Ishikawa (cell line): ENCODE results near the gene NFRKB.

Experiments used
- CEBPB ChIP-seq: IDR thresholded peaks from 2 replicates; pipeline ENCODE4 v1.6.1; 2012
- CREB1 ChIP-seq: IDR thresholded peaks from 2 replicates; pipeline ENCODE4 v1.6.1; 2012; ENCODE audit warnings: low read depth
- EGR1 ChIP-seq: IDR thresholded peaks from 2 replicates; pipeline ENCODE4 v1.6.1; 2012
- EP300 ChIP-seq: IDR thresholded peaks from 2 replicates; pipeline ENCODE4 v1.6.1; 2012; ENCODE audit warnings: borderline replicate concordance
- FOXM1 ChIP-seq: IDR thresholded peaks from 2 replicates; pipeline ENCODE4 v1.6.1; 2012; ENCODE audit warnings: low read depth, borderline replicate concordance
- NFIC ChIP-seq: IDR thresholded peaks from 2 replicates; pipeline ENCODE4 v1.6.1; 2012
- RAD21 ChIP-seq: IDR thresholded peaks from 2 replicates; pipeline ENCODE4 v1.6.1; 2012; ENCODE audit warnings: low read depth
- TAF1 ChIP-seq: IDR thresholded peaks from 2 replicates; pipeline ENCODE4 v1.6.1; 2012; ENCODE audit warnings: low read depth, mild to moderate bottlenecking
- TCF12 ChIP-seq: IDR thresholded peaks from 2 replicates; pipeline ENCODE4 v1.6.1; 2012; ENCODE audit warnings: low read depth
- TEAD4 ChIP-seq: IDR thresholded peaks from 2 replicates; pipeline ENCODE4 v1.6.1; 2012
- YY1 ChIP-seq: IDR thresholded peaks from 2 replicates; pipeline ENCODE4 v1.6.1; 2012; ENCODE audit warnings: low read depth
- ZBTB7A ChIP-seq: IDR thresholded peaks from 2 replicates; pipeline ENCODE4 v1.6.1; 2012; ENCODE audit warnings: low read depth
- TF ChIP-seq, protein P1 (sequence below): IDR thresholded peaks from 2 replicates; pipeline ENCODE4 v1.6.1; 2012; ENCODE audit warnings: low read depth, mild to moderate bottlenecking
- TF ChIP-seq, protein P2 (sequence below): IDR thresholded peaks from 2 replicates; pipeline ENCODE4 v1.6.1; 2012
- TF ChIP-seq, protein P3 (sequence below): IDR thresholded peaks from 2 replicates; pipeline ENCODE4 v1.6.1; 2012

Gene NFRKB

DNA sequence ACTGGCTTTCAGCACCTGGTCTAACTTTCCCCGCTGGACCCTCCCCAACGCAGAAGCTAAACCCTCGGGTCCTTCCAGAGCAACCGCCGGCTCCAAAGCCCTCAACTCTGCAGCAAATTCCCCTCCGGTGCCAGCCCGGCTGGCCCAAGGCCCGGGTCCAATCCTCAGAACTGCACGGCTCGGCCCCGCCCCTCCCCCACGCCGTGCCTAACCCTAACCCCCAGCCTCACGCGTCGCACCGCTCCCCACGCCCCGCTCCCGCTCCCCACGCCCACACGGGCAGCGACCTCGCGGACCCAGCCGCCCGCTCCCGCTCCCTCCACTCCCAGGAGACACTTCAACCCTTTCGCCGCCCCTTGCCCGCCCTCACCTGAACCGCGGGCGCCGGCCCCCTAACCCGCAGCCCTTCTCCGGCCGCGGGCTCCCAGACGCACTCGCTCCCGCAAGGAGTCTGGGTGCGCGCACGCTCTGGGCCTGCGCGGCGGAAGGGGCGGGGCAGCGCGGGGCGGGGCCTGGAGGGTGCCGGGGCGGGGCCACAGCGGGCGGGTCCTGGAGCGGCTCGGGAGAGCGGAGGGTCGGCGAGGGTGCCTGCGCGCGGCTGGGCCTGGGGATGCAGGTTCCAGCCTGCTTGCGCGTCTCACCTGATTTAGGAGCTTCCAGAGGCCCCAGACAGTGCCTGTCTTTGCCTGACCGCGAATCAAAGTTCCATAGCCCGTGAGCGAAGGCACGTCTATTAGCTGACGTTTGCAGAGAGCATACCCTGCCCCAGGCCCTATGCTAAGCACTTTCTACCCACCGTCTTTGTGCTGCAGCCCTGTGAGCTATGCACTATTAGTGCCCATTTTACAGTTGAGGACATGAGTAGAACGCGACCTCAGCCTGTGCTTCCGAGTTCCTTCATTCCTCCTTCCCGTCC lies at the start of gene NFRKB:
Gene NFRKB, minus strand, starts transcription at position 453 of the 916 bp plus-strand sequence. CDS start 2,729 bp downstream, outside the sequence.
- peak; percentile 80 for TF ChIP-seq ZBTB7A
- no peak for TF ChIP-seq EP300
- peak; percentile 70; the same call in 1 of the 2 replicates for TF ChIP-seq TAF1

DNA sequence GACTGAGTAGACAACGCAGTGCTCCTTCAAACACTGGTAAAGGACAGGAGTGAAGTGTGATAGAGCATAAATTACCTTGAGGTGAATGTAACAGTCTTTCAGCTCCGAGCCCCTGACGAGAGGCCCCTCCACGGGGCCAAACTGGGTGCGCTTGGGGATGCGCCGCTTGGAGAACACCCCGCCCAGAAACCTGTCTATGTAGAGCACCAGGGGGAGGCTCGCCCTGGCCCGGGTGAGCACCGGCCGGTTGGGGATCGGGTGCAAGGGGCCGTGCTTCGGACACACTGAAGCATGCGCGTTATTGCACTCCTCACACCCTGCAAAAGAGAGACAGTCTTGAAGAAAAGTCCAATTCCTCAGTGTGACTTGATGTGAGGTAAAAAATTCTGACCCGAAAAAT lies 49.3 kb upstream of the NFRKB start:
- no peak for TF ChIP-seq NFIC
- no peak for TF ChIP-seq CREB1
- TF ChIP-seq ZBTB7A = no peak
- TF ChIP-seq EP300 = no peak
- TF ChIP-seq EGR1 = no peak
- TF ChIP-seq TCF12 = no peak
- TF ChIP-seq, protein P1, sequence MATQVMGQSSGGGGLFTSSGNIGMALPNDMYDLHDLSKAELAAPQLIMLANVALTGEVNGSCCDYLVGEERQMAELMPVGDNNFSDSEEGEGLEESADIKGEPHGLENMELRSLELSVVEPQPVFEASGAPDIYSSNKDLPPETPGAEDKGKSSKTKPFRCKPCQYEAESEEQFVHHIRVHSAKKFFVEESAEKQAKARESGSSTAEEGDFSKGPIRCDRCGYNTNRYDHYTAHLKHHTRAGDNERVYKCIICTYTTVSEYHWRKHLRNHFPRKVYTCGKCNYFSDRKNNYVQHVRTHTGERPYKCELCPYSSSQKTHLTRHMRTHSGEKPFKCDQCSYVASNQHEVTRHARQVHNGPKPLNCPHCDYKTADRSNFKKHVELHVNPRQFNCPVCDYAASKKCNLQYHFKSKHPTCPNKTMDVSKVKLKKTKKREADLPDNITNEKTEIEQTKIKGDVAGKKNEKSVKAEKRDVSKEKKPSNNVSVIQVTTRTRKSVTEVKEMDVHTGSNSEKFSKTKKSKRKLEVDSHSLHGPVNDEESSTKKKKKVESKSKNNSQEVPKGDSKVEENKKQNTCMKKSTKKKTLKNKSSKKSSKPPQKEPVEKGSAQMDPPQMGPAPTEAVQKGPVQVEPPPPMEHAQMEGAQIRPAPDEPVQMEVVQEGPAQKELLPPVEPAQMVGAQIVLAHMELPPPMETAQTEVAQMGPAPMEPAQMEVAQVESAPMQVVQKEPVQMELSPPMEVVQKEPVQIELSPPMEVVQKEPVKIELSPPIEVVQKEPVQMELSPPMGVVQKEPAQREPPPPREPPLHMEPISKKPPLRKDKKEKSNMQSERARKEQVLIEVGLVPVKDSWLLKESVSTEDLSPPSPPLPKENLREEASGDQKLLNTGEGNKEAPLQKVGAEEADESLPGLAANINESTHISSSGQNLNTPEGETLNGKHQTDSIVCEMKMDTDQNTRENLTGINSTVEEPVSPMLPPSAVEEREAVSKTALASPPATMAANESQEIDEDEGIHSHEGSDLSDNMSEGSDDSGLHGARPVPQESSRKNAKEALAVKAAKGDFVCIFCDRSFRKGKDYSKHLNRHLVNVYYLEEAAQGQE = no peak
- TF ChIP-seq CEBPB = no peak

DNA sequence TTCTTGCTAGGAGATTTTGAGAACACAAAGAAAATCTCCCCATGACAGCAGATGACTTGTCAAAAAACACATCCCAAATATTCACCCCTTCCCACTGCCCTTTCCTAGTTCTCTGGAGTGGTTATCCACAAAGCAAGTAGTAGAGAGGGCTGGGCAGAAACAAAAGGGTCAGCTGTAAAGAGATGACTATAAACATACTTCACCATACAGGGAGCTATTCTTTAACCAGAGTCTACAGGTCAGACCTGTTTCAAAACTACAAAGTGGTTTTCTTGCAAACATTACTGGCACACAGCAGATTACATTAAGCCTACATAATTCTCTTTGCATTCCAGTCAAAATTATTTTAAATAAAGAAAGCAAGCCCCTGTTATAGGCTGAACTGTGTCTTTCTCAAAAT lies 47.7 kb upstream of the NFRKB start:
- TF ChIP-seq CREB1 = no peak
- no peak for TF ChIP-seq RAD21
- TF ChIP-seq NFIC = no peak
- no peak for TF ChIP-seq EGR1
- TF ChIP-seq TCF12 = no peak

DNA sequence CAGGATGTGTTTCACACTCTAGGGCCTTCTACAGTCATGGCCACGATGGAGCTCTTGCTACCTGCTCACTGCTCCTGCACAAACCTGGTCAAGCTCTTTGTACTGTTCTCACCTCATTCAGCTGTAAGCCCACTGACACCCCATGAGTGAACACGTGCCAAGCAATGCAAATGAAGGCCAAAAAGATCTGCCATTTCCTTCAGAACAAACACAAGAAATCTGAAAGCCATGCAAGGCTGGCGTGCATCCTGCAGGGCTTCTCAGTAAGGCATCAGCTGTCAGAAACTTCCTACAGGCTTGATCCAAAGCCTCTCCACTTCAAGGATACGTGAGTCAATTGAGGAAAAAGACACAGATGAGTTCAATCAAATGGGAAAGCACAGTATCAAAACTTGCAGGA lies 44.1 kb upstream of the NFRKB start:
- TF ChIP-seq RAD21 = no peak
- TF ChIP-seq FOXM1 = no peak
- TF ChIP-seq YY1 = no peak
- TF ChIP-seq CREB1 = no peak
- TF ChIP-seq, protein P2, sequence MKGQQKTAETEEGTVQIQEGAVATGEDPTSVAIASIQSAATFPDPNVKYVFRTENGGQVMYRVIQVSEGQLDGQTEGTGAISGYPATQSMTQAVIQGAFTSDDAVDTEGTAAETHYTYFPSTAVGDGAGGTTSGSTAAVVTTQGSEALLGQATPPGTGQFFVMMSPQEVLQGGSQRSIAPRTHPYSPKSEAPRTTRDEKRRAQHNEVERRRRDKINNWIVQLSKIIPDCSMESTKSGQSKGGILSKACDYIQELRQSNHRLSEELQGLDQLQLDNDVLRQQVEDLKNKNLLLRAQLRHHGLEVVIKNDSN = no peak
- TF ChIP-seq, protein P3, sequence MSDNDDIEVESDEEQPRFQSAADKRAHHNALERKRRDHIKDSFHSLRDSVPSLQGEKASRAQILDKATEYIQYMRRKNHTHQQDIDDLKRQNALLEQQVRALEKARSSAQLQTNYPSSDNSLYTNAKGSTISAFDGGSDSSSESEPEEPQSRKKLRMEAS = no peak

DNA sequence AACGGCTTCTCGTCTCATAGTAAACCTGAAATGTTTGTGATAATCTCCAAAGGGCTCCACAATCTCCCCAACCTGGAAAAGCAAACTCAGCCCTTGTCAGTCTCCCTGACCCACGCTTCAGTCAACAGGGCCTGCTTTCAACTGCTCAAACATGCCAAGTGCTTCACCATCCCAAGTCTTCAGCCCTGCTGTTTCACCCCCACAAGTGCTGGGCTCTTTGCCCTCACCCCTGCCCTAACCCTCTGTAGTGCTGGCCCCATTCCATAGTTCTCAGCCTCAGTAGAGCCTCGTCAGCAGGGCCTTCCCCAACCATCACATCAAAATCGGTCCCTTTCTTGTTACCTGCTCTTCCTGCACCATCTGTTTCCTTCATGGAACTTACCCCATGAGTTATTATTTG lies 43.4 kb upstream of the NFRKB start:
- TF ChIP-seq RAD21 = no peak
- TF ChIP-seq, protein P2 = no peak
- no peak for TF ChIP-seq CREB1
- no peak for TF ChIP-seq TAF1
- TF ChIP-seq YY1 = no peak
- TF ChIP-seq EGR1 = no peak
- no peak for TF ChIP-seq CEBPB
- TF ChIP-seq ZBTB7A = no peak
- no peak for TF ChIP-seq FOXM1
- TF ChIP-seq NFIC = no peak
- no peak for TF ChIP-seq TEAD4
- TF ChIP-seq, protein P3 = no peak
- TF ChIP-seq EP300 = no peak
- TF ChIP-seq, protein P1 = no peak
- no peak for TF ChIP-seq TCF12

DNA sequence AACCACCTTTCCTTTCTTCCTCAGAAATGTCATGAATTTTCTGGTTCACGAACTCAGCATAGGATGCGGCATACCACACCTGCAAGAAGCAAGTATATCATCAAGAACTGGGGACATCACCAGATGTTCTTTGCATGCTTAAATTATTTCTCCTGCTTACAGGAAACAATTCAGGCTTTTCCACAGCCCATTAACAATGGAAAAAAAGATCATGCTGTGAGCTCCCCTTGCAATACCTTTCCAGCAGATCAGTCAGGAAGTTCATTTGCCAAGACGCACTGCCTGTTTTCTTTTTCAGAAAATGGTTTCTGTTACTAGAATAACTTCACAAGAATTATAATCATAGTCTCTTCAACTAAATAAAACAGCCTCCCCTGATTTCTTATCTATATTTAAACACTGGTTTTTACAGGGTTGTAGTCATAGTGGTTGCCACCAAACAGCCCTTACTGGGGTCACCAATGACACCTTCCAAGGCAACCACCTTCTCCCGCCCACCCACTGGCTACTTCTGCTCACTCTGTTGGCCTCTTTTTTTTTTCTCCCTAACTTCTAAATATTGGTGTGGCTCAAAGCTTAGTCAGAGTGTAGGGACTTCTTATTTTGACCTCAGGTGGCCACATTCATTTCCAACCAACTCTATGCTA lies 42.3 kb upstream of the NFRKB start:
- TF ChIP-seq ZBTB7A (no peak), TEAD4 (peak; percentile 78), TCF12 (peak; percentile 93), CEBPB (peak; percentile 62), FOXM1 (peak; percentile 74; the same call in 1 of the 2 replicates), EP300 (peak; percentile 90), EGR1 (no peak), NFIC (peak; percentile 72)
